Astrocyte (in vitro differentiated cells and primary cell): ENCODE results near the gene CEP63.

Experiments used
- CTCF ChIP-seq: IDR thresholded peaks from 2 replicates; pipeline ENCODE4 v1.5.1; 2011; ENCODE audit warnings: low read depth, mild to moderate bottlenecking, inconsistent platforms, low read length, moderate library complexity; ENCODE audit not compliant: insufficient read depth
- EZH2 ChIP-seq: IDR thresholded peaks from 2 replicates; pipeline ENCODE4 v1.6.1; 2012; ENCODE audit warnings: mild to moderate bottlenecking, low read length, inconsistent platforms; ENCODE audit not compliant: insufficient read depth

DNA sequence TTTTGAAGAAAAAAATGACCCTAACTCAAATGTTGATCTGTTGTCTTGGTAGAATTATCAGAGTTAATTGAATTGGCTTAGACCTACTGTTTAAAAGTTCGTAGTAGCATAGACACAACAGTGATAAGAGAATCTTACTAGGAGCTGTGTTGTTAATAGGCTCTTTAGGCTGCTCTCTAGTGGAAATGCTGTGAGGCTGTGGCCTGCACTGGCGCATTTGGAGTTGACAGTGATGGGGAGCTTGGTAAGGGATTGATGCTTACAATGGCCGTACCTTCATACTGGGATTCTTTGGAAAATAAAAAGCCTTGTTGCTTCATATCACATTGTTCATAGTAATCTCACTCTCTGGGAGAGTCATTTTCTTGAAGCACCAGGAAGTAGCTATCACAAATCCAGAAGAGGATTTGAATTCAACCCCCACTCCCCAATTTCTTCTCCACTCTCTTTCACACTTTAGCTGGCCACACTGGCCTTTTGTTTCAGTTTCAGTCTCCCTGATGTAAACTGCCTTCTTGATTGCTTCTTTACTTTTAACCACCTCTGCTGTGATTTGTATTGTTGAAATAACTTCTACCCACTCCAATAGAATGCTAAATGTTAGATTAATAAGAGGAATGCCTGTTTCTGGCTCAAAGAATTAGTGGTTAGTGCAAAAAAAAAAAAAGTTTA, 56.6 kb downstream of the CEP63 start:
- TF ChIP-seq CTCF: no peak
- TF ChIP-seq EZH2: no peak
